Activated CD4-positive, alpha-beta T cell treated with anti-CD3 and anti-CD28 coated beads, Interleukin-2, Interleukin-6, amounts not matched to agents 100 ng/mL and 50 ng/mL, durations not matched to agents 16 hours and 8 hours (primary cell): ENCODE measurements around the gene DUSP15.
A peak's percentile ranks its signal among the peaks of the same experiment; 100 is the strongest.

ENCODE experiments used
- DNase-seq: peaks from one replicate; pipeline ENCODE4 v3.0.0-alpha.2; 2020

DUSP15 gene

DNA sequence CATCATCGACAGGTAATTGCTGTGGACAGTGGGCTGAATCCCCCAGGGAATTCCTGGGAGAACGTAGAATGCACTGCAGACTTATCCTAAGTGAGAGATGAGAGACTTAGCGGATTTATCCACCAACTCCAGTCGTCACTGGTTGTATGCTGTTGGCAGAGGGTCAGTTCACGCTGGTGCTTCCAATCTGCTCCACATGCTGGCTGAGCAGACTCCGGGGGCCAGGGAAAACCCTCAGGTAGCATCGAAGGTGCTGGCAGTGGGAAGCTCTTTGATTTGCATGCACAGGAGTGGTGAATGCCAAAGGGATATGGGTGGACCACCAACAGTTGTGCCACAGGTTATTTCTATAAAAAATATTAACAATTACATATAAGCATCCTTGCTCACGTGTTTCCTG is 20.3 kb upstream of the DUSP15 start:
- DNase-seq: no peak

DNA sequence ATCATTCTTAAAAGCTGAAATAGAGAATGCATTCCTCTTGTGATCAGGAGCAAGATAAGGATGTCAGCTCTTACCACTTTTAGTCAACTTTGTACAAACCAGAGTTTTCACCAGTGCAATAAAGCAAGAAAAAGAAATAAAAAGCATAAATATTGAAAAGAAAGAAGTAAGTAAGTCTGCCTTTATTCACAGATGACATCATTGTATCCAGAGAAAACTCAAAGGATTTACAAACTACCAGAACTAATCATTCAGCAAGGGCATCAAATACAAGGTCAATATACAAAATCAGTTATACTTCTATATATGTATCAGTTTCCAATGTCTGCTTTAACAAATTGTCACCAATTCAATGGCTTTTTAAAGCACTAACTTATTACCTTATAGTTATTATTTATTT is 13.5 kb upstream of the DUSP15 start:
- DNase-seq: no peak

GRCh38 chr20:31881945-31882344 is 11.6 kb upstream of the DUSP15 start:
- no peak for DNase-seq

DNA sequence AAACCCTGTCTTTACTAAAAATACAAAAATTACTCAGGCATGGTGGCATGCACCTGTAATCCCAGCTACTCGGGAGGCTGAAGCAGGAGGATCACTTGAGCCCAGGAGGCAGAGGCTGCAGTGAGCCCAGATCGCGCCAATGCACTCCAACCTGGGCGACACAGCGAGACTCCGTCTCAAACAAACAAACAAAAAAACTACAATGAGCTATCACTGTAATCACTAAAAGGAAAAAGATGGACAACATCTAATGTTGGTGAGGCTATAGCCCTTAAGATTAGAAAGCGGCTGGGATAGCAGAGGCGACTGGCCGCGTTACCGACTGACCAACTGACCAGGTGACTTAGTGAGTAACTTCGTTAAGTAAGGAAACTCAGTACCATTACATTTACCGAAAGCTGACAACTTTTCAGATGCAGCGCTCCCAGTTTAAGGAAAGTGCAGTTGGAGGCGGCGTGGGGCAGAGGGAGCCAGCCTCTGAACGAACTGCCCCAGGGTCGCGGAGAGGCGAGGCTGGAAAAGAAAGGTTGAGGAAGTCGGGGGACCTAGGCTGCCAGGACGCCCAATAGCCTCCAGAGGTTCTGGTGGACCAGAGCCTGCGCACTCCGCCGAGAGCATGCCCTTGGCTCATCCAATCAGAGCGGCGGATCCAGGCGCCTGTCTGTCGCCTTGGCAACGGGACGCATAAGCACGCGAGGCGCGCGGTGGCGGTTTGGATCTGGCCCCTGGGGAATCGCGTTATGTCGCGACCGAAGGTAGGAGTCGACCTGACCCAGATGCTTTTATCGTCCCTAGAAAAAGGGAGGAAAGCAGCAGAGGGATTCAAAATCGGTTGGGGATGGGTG is 9.0 kb upstream of the DUSP15 start:
- peak; percentile 90 for DNase-seq

DNA sequence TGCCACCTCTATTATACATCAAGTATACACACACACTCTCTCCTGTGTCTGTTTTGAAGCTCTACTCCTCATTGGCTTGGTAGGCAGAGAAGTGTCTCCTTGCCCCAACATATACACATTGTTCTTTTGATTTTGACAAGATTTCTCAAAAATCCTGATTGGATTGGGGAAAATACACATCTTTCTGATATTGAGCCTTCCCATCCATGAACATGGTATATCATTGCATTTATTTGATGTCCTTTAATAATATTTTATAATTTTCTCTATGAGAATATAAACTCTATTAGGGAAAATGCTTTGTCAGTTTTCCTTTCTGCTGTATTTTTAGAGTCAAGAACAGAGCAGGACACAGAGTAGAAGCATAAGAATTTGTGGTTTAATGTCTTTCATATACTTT is 7.4 kb upstream of the DUSP15 start:
- no peak for DNase-seq

DNA sequence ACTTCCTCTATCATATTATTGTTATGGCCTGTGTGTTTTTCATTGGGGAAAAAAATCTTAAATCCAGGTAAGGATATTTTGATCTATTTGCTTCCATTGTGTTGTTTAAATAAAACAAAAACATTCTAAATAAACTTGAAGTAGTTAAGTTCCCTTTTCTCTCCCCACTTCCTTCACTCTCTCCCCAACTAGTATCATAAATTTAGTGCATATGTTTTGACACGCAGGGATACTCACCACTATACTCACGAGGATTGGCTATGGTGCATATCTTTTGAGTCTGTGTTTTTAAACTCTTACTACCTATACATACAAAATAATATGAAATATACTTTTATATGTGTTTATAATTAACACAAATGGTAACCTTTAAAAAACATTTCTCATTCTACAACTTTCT is 5.3 kb upstream of the DUSP15 start:
- no peak for DNase-seq

- DNase-seq: no peak
Measured at GRCh38 chr20:31872406-31872805, 2.1 kb upstream of the DUSP15 start.

DNA sequence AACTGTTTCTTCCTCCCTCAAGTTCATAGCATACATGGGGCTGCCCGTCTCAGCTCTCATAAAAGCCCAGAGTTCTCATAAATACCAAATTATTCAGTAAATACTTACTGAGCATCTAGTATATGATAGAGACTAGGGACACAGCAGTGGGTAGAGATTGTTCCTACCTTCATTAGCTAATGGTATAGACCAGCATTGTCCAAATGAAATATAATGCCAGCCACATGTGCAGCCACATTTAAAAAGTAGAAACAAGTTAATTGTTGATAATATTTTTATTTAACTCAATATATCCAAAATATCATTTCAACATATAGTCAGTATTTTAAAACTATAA is 1.3 kb upstream of the DUSP15 start:
- DNase-seq: no peak

DNA sequence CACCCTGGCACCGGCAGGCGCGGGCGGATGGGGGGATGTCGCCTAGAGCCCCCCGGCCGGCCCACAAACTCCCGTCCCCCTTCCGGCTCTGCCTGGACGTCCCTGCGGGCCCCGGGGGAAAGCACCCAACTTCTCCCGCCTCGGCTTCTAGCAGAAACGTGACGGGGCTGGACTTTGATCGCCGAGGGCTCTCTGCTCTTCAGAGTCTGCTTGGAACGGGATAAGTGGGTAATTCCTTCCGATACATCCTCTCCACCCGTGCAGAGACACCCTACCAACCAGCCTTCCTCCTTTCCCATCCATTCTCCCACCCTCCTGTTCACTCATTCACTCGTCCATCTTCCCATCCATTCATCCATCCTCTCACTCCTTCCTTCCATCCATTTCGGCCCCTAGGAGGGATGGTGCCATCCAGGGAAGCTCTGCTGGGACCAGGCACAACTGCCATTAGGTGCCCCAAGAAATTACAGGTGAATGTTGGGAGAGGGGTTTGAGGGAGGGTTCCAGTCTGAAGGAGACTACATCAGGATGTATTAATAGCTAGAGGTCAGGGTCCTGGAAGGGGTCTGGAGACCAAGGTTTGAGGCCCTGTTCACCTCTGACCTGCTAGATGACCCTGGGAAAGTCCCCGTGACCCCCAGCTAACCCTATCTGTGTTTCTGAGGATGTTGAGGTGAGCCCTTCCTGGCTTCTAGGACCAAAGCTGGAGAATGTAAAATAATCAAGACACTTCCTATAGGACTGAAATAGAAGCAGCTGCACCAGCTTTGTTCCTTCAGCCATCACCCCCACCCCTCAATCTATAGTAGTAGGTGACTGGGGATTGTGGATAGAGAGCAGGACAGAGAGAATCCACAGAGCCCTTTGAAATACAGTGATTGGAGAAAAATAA is 645 bp upstream of the DUSP15 start:
- DNase-seq: no peak

DNA sequence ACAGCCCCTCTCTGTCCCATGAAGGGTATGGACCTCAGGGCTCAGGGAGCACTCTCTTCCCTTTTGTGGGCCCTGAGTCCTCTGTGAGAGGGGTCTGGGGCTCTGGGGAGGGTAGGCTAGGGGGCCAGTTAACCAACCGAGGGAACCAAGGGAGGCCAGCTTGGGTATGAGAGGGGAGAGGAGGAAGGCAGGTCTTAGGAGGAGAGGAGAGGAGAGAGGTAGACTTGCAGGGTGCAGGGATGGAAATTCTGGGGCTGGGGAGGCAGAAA is 720 bp downstream of the DUSP15 start:
- no peak for DNase-seq

GRCh38 chr20:31868853-31869672 is 1.3 kb downstream of the DUSP15 start:
- DNase-seq: no peak

GRCh38 chr20:31866221-31866620 is 4.1 kb downstream of the DUSP15 start:
- no peak for DNase-seq

DNA sequence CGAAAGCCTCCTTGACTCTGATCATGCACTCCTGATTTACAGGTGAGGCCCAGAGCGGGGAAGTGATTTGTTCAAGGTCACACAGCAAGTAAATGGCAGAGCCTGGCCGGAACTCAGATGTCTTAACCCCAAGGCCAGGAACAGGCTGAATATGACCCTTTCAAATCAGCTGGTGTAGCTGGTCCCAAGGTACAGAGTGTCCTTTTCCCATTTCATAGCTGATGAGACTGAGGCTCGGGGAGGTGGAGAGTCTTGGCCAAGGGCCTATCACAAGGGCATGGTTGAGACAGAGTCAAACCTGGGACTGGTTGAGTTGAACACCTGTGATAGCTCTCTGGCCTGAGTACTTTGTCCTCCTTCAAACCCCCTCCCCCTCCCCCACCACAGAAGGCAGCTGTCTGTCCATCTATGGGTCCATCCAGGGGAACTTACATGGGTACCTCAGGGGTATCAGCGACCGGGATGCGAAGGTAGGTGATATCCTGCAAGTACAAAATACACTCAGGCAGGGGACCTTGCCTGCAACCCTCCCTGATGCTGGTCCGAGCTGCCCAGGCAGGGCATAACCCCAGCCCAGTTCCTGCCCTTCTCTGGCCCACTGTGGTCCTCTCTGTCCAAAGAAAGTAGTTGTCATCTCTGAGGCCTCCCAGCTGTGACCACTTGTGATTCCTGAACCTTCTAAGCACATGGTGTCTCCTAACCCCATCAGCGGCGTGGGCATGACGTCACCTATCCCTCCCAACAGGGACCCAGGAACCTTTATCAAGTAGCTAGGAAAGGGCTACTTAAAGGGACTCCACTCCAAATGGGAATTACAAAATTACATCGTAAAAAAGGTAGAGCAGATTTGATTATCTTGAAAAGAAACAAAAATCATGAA is 5.6 kb downstream of the DUSP15 start:
- DNase-seq: no peak

GRCh38 chr20:31863296-31864085 is 6.8 kb downstream of the DUSP15 start:
- DNase-seq: no peak

DNA sequence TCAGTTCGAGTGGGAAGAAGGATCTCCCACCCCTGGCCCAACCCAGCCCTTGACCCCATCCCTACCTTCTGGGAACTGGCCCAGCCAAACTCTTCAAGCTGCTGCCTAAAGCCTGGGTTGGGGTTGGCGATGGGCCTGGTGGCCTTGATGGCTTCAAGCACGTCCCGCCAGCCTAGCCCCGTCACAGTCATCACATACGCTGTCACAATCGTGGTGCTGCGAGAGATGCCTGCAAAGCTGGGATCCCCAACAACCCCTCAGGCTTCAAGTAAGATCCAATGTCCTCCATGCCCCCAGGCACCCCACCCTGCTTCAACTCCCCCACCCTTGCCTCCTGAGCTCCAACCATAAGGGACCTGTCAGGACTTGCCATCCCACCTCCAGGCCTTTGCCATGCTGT is 7.8 kb downstream of the DUSP15 start:
- DNase-seq: no peak

GRCh38 chr20:31862157-31862470 is 8.2 kb downstream of the DUSP15 start:
- DNase-seq: no peak

DNA sequence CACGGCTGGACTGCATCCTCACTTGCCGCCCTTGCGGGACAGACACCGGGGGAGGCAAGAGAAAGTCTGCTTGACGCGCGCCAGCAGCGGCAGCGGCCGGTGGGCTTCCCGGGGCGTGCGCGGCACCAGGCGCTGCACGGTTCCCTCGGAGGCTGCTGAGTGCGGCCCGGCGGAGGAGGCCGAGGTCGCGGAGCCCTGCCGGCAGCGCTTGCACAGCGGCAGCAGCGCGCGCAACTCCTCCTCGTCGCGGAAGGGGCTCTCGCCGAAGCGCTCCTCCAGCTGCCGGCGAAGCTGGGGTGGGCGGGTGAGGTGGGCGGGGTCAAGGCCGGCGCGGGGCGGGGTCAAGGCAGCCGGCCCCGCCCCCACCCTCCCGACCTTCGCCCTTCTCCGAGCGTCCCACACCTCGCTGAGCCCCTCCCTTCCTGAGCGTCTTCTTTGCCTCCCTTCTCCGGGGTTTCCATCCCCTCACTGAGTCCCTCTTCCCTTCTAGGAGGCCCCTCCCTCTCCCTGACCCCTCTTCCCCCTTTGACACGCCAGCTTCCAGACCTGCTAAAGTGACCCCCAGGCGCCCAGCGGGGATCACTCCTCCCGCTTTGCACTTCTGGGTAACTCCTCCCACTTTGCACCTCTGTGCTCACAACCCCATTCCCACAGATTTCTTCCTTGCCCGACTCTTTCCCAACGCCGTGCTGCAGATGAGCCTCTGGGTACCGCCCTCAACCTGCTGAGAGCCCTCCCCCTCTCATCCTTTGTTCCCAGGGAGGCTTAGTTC is 8.8 kb downstream of the DUSP15 start:
- DNase-seq: peak; percentile 72

GRCh38 chr20:31861135-31861384 is 9.3 kb downstream of the DUSP15 start:
- DNase-seq: no peak

- DNase-seq: no peak
Measured at GRCh38 chr20:31860390-31861134, 9.8 kb downstream of the DUSP15 start.

DNA sequence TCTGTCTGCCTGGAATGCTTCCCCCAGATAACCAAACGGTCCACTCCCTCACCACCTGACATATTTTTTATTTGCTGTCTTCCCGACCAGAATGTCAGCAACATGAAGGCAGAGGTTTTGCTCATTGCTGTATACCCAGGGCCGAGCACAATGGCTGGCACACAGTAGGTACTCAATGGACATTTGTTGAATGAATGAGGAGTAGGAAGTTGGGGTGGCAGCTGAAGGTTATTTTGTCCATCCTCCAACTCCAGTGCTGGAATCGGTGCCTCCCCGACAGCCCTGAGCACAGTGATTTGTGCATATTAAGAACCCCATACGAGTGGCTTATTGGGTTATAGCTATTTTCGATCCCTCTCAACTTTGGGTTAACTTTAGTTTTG is 10.3 kb downstream of the DUSP15 start:
- DNase-seq: no peak
